ENCODE measurements around the gene FBXO21. TPM values are rescaled to one million over a fixed set of nuclear protein-coding genes. Genes with fewer than 3 reads are reported as not detected.
A peak's percentile ranks its signal among the peaks of the same experiment; 100 is the strongest.

Gene FBXO21
- total RNA-seq (10 to 100 TPM; 31.3 to 39.1 TPM), polyA plus RNA-seq (ENCODE audit: insufficient read length in 6 of 6) (10 to 100 TPM; 47.8 to 52.4 (median 51.0) TPM)
- long read RNA-seq, donor 1, full-length matches to known transcripts, result 3 of 37 reads
- long read RNA-seq, donor 1, partial matches to known transcripts, result 34 of 37 reads
- long read RNA-seq, donor 1, other reads (novel, unspliced or antisense), result 0 of 37 reads
- long read RNA-seq, donor 2, full-length matches to known transcripts, result 12 of 20 reads
- long read RNA-seq, donor 2, partial matches to known transcripts, result 8 of 20 reads
- long read RNA-seq, donor 2, other reads (novel, unspliced or antisense), result 0 of 20 reads
- long read RNA-seq, donor 3, full-length matches to known transcripts, result 8 of 8 reads
- long read RNA-seq, donor 3, partial matches to known transcripts, result 0 of 8 reads
- long read RNA-seq, donor 3, other reads (novel, unspliced or antisense), result 0 of 8 reads
- long read RNA-seq, donor 4, full-length matches to known transcripts, result 5 of 10 reads
- long read RNA-seq, donor 4, partial matches to known transcripts, result 4 of 10 reads
- long read RNA-seq, donor 4, other reads (novel, unspliced or antisense), result 1 of 10 reads
- long read RNA-seq, donor 5, full-length matches to known transcripts, result 7 of 7 reads
- long read RNA-seq, donor 5, partial matches to known transcripts, result 0 of 7 reads
- long read RNA-seq, donor 5, other reads (novel, unspliced or antisense), result 0 of 7 reads
- long read RNA-seq, donor 6, full-length matches to known transcripts, result 8 of 8 reads
- long read RNA-seq, donor 6, partial matches to known transcripts, result 0 of 8 reads
- long read RNA-seq, donor 6, other reads (novel, unspliced or antisense), result 0 of 8 reads
- long read RNA-seq, donor 7, full-length matches to known transcripts, result 2 of 2 reads
- long read RNA-seq, donor 7, partial matches to known transcripts, result 0 of 2 reads
- long read RNA-seq, donor 7, other reads (novel, unspliced or antisense), result 0 of 2 reads
- long read RNA-seq, donor 8, full-length matches to known transcripts, result 7 of 21 reads
- long read RNA-seq, donor 8, partial matches to known transcripts, result 14 of 21 reads
- long read RNA-seq, donor 8, other reads (novel, unspliced or antisense), result 0 of 21 reads
- long read RNA-seq, donor 9, full-length matches to known transcripts, result 1 of 1 reads
- long read RNA-seq, donor 9, partial matches to known transcripts, result 0 of 1 reads
- long read RNA-seq, donor 9, other reads (novel, unspliced or antisense), result 0 of 1 reads
- long read RNA-seq, donor 10, partial matches to known transcripts, result 3 of 4 reads
- long read RNA-seq, donor 10, other reads (novel, unspliced or antisense), result 0 of 4 reads
- long read RNA-seq, donor 11, full-length matches to known transcripts, result 16 of 38 reads
- long read RNA-seq, donor 11, partial matches to known transcripts, result 22 of 38 reads
- long read RNA-seq, donor 11, other reads (novel, unspliced or antisense), result 0 of 38 reads
- long read RNA-seq, donor 12, full-length matches to known transcripts, result 6 of 13 reads
- long read RNA-seq, donor 12, partial matches to known transcripts, result 7 of 13 reads
- long read RNA-seq, donor 12, other reads (novel, unspliced or antisense), result 0 of 13 reads

GRCh38 chr12:117190210-117190781 is at the start of gene FBXO21:
Gene FBXO21, minus strand, starts transcription at chr12:117190470. Its CDS starts 14 bp downstream, at chr12:117190456.
- intact Hi-C loops (cut with DNase I), result no loop called here
- Histone ChIP-seq H3K27me3 (peaks cover 0 to 10% of the 10 kb centered on the region in 2 donors), H3K9me3 (no peaks in the 10 kb centered on the region), H3K4me3 (peak within 1 kb of the TSS; percentile 46 to 77), H3K27ac (peak within 1 kb of the TSS; percentile 62 to 70), H3K4me1 (peaks cover 5 to 16% of the 10 kb centered on the region in 2 donors), H3K36me3 (peaks cover 0 to 12% of the 10 kb centered on the region in 2 donors)
- DNase-seq (peak; percentile 84 to 96 (median 92)), ATAC-seq (peak; percentile 98)
- no peak for TF ChIP-seq CTCF (IDR thresholded peaks at IDR 0.05)

- TF ChIP-seq CTCF (IDR thresholded peaks at IDR 0.05), result peak; percentile 67 to 81
- no peak overlapping the region for H3K27ac ChIP-seq
- no peak overlapping the region for H3K4me3 ChIP-seq
- DNase-seq (peak; percentile 27 to 93 (median 59)), ATAC-seq (peak; percentile 79)
- H3K4me1 ChIP-seq, result no peaks in the 10 kb centered on the region
- peaks cover 0 to 45% of the 10 kb centered on the region in 2 donors for H3K27me3 ChIP-seq
- intact Hi-C loops (cut with DNase I), result loop anchor here in 1 of 2 donors (5.0 kb wide), 1 partner anchor 601 kb away; no protein-coding TSS in a partner anchor
- H3K9me3 ChIP-seq, result no peaks in the 10 kb centered on the region
- H3K36me3 ChIP-seq, result no peaks in the 10 kb centered on the region
These were observed 46.3 kb upstream of the FBXO21 start for GRCh38 chr12:117236456-117237001.

- no peak overlapping the region for H3K27ac ChIP-seq
- H3K4me1 ChIP-seq, result no peaks in the 10 kb centered on the region
- DNase-seq (no peak), ATAC-seq (no peak)
- H3K4me3 ChIP-seq, result no peak overlapping the region
- no peaks in the 10 kb centered on the region for H3K36me3 ChIP-seq
- no peaks in the 10 kb centered on the region for H3K9me3 ChIP-seq
- peaks cover 0 to 46% of the 10 kb centered on the region in 2 donors for H3K27me3 ChIP-seq
- intact Hi-C loops (cut with DNase I), result loop anchor here in 1 of 2 donors (5.0 kb wide), 1 partner anchor 602 kb away; no protein-coding TSS in a partner anchor
- no peak for TF ChIP-seq CTCF (IDR thresholded peaks at IDR 0.05)
These were observed 45.0 kb upstream of the FBXO21 start for GRCh38 chr12:117235261-117235660.

- ATAC-seq (no peak), DNase-seq (no peak)
- H3K36me3 ChIP-seq, result no peaks in the 10 kb centered on the region
- no peak overlapping the region for H3K27ac ChIP-seq
- no peaks in the 10 kb centered on the region for H3K4me1 ChIP-seq
- TF ChIP-seq CTCF (IDR thresholded peaks at IDR 0.05), result no peak
- peaks cover 0 to 46% of the 10 kb centered on the region in 2 donors for H3K27me3 ChIP-seq
- intact Hi-C loops (cut with DNase I), result no loop called here
- H3K4me3 ChIP-seq, result no peak overlapping the region
- H3K9me3 ChIP-seq, result no peaks in the 10 kb centered on the region
These were observed 44.2 kb upstream of the FBXO21 start for GRCh38 chr12:117234441-117234840.
